A549 treated with DMSO at 1 μM for 4 hours (cell line): Measurements from ENCODE around the gene NDUFS2. TPM values are rescaled to one million over a fixed set of nuclear protein-coding genes. Genes with fewer than 3 reads are reported as not detected.

Experiments used
- total RNA-seq: library from RNA; stranded (reverse); fragments of 200-300 nt; extraction: Qiagen RNA extraction; gene quantifications from 5 replicates; pipeline ENCODE4 v1.2.3, GENCODE V29; 2022; ENCODE audit warnings: low read depth

NDUFS2 gene
- total RNA-seq: 76.9 to 109 TPM (median 79.7 TPM) in 5 replicates

DNA sequence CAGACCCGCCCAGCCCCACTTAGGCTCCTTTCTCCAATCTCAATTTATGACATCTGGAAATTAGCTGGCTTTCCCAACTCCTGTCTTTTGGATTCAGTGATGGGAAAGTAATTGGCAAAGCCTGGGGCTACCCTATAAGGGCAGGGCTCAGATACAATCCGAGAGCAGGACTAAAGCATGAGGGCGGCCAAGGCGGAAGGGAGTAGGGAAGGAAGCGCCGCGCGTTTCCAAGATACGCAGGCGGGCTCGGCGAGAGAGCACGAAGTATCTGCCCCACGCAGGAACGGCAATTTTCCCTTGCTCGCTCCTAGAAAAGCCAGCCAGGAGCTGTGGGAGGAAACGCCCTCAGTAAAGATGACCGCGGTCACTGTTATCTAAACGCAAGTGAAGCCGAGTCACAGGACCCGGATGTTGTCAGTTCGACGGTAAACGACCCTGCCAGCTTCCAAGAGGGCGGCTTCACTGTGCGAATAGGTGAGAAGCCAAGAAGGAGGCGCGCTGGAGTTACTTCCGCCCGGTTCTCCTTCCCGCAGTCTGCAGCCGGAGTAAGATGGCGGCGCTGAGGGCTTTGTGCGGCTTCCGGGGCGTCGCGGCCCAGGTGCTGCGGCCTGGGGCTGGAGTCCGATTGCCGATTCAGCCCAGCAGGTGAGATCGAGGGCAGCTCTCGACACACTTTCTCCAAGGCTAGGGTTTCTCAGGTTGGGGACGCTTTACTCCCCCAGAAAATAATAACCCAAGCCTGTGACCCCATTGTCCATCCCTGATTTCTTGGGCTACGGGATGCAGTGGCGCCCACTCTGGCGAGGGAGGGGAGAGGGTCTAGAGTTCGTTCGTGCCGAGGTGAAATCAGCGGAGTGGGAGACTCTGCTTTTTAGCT, at the start of gene NDUFS2:
Gene NDUFS2 (plus strand): TSS at position 532 of the 877 bp plus-strand sequence. CDS start 19 bp downstream, at position 551.

DNA sequence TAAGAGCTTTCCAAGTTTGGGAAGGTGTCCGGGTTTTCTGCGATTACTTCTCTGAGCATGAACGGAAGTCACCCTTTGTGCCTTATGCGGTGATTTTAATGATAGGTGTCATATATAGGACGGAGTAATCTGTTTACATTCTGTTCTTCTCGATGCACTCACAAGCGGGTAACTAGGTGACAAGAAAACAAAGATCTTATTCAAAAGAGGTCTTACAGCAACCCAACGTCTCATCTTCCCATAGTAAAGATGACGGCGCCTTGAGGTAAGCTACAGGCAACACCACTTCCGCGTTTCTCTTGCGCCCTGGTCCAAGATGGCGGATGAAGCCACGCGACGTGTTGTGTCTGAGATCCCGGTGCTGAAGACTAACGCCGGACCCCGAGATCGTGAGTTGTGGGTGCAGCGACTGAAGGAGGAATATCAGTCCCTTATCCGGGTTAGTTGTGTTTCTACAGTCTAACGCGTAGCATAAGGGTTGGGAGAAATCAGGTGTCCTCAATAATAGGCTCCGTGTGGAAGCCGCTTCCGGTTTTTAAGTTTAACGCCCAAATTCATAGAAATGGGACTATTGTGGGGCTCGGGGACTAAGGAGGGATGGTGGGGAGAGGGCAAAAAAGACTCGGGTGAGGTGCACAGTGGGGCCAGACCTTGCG, 48.4 kb upstream of the NDUFS2 start, which contains the start of gene UFC1:
Gene UFC1 (plus strand): TSS at position 297 of the 656 bp plus-strand sequence. CDS start 20 bp downstream, at position 317.

DNA sequence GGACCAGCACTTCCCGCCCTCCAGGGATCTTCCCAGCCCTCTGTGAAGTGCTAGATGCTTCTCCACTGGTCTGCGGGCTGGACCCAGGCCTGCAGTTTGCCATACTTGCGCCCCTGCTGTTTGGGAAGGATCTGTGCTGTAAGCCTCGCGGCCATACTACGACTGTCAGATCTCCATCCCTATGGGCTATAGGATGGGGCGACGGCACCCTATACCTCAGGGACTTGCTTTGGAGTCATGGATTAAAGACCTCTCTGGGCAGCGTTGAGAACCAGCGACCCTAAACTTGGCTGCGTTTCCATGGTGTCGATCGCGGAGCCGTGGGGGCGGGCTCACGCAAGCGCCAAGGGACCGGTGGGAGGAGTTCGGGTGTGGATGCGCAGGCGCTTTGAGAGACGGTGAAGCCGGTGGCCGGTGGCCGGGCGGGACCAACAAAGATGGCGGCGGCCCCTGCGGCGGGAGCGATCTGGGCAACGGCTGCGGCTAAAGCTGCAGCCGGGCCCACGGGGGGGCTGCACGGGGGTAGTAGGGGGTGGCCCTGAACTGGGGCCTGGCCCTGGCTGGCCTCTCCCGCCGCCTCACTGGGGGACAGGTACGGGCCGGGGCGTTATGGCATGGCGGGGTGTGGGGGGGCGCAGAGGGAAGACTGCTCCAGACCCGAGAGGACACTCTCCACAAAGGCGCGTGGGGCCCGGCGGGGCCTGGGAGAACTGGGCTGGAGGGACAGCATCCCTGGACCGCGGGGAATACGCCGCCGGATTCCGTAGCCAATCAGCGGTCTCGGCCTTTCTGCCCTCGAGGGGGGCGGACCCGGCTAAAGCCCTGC, 42.9 kb upstream of the NDUFS2 start, which contains the start of gene USP21:
Gene USP21 (plus strand): TSS at position 414 of the 826 bp plus-strand sequence. CDS start 1,141 bp downstream, outside the sequence.

DNA sequence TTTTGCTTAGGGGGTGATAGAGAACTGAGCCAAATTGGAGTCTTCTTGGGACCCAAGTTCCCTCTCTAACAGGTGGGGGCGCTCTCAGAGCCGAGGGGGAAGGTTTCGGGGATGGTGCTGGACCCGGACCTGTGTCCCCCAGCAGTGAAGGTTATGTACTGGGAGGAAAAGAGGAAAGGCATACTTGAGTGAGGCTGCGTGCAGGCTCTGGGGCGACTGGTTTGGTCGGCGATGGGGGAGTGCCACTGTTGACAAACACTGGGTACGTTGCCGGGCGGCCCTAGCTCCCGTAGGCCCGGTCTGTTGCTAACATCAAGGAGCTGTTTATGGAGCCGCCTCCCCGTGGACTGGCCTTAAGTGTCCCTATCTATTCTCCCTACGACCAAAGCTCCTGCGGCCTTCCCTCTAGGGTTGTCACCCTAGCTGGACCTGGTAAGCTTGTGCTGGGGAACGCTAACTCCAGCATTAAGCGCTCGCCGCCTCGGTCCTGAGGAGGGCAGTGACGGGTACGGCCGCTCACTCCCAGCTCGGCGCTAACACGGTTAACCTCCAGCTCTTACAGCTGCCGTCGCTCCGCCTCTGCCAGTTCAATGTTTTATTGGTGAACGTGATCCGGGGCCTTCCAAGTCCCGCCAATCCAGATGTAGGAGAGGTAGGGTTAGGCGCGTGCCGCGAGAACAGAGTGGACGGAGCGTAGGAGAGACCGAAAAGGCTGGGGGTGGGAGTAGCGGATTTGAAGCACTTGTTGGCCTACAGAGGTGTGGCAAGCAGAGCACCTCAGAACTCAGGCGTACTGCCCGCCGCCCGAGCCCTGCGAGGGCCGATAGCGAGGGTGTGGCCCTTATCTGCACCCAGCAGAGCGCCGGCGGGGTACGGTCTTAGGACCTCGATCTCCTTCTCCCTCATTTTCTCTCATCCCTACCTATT, 36.2 kb upstream of the NDUFS2 start, which contains the start of gene PPOX:
Gene PPOX (plus strand): TSS at position 685 of the 927 bp plus-strand sequence. CDS start 422 bp downstream, outside the sequence.

DNA sequence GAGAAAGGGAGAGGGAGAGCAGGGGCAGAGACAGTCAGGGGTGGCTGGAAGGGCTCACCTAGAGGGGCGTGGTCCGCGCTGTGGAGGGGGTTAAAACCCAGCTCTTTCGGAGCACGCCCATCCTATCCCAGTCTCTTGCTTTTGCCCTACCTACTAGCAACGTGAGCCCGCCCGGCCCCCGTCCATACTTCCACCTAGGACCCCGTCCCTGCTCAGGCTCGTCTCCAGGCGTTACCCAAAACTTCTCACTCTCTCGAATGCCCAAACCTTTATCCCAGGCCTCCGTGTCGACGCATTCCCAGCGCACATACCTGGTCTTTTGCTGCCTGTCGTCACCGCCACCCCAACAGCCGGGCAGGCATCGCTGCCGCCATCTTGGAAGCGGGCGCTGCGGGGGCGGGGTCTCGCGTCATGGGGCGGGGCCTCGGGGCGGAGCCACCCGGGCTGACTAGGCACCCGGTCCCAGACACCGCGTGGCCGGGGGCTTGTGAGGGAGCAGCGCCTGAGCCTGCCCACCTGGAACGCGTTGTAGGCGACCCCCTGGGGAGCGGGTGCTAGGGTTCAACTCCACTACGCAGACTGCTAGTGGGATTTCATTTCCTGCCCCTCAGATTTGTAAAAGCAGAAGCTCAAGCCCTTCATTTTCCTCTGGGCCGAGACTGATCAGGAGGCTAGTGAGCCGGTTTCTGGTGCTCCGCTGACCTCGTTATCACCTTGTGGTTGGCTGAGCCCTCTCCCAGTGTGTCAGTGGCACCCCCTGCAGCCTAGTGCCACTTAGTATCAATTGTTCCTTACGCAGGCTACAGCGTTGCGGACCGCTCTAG, 24.8 kb upstream of the NDUFS2 start, which contains the start of gene B4GALT3:
Gene B4GALT3 (minus strand): TSS at position 396 of the 824 bp plus-strand sequence. CDS start 1,447 bp downstream, outside the sequence.

DNA sequence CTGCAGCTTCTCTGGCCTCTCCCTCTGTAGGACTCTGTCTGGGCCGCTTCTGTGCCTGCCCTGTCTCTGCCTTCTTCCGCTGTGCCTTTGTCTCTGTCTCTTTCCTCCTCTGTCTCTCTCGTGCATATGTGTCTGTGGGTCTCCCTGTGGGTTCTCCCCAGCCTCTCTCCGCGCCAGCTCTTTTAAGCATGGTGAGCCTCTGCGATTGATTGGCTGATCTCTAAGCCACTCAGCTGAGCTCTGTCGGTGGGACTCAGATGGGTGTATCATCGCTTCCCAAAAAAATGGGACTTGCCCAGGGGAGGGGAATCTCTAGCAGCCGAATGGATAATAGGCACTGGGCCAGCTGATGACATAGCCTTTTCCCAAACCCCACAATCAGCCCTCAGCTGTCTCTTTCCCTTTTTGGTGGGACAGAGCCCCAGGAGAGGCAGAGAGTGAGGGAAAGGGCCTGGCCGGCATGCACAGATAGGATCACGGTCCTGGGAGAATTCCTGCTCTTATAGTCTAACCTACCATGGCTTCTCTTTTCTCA, 3.2 kb upstream of the NDUFS2 start, which contains the start of gene ADAMTS4:
Gene ADAMTS4 (minus strand): TSS at position 158 of the 535 bp plus-strand sequence. CDS start 427 bp downstream, outside the sequence.

DNA sequence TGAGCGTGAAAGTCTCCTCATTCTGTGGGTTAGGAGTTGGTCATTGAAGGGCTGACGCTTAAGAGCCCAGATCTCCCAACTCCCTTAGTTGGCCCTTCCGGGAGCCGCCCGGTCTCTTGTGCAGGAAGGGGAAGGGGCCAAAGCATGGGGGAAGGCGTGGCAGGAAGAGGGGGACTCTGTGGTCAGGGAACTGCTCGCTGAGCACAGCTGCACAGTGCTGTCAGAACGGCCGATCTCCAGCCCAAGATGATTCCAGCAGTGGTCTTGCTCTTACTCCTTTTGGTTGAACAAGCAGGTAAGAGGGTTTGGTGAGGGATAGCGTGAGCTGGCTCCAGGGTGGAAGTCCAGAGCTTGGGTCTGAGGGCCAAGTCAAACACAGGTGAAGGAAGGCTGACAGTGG, 12.9 kb downstream of the NDUFS2 start, which contains the start of gene FCER1G:
Gene FCER1G (plus strand): TSS at position 220 of the 400 bp plus-strand sequence. CDS start 27 bp downstream, at position 247.

DNA sequence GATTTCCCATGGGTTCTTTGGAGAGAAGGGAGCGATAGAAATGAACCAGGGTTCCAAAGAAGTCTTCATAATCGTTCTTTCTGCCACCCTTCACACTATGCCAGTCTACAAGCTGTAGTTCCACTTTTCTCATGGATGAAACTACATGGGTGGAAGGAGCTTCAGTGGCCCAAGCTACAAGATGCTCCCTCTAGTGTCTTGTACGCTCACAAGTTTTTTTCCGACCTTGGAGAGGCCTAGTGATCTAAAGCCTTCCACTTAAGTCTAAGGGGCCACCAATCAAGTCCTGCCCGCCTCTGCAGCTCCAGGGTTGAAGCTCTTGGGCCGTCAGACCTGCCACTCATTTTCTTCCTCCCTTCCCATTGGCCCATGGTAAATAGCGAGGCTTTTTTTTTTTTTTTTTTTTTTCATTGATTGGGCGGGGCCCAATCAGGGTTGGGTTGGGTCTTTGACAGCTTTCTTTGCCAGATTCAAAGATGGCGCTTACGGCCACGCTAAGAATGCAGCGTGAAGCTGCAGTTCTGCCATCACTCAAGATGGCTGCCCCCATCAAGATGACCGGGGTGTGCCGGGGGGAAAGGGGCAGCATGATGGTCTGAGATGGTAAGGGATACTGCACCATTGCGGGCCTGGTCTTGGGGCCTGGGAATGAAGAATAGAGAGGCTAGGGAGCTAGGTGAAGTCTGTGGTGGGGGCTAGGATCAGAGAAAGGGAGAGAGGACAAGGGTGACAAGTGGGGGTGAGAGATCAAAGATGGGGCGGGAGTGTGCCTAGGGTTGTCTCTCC, 23.6 kb downstream of the NDUFS2 start, which contains the start of gene TOMM40L:
Gene TOMM40L (plus strand): TSS at position 527 of the 786 bp plus-strand sequence. CDS start 430 bp downstream, outside the sequence.

DNA sequence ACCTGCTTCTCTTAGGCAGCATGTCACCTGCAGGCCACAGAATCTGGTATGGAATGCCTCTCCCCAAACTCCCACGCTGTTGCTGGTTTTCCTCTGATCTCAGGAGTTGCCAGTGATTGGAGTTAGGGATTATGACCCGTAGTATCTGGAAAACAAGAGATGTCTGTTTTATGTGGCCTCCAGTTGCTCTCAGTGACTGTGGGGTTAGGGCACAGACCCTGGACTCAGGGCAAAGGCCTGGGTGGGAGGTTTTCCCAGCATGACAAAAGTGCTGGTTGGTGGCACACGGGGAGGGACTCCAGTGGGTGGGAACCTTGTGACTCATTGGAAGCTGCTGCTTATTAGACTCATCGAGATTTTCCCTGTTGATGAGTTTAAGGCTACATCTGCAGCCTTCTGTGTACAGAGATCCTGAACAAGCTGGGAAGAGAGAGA, 35.9 kb downstream of the NDUFS2 start, which contains the start of gene NR1I3:
Gene NR1I3 (minus strand): TSS at position 165 of the 435 bp plus-strand sequence. CDS start 1,638 bp downstream, outside the sequence.

DNA sequence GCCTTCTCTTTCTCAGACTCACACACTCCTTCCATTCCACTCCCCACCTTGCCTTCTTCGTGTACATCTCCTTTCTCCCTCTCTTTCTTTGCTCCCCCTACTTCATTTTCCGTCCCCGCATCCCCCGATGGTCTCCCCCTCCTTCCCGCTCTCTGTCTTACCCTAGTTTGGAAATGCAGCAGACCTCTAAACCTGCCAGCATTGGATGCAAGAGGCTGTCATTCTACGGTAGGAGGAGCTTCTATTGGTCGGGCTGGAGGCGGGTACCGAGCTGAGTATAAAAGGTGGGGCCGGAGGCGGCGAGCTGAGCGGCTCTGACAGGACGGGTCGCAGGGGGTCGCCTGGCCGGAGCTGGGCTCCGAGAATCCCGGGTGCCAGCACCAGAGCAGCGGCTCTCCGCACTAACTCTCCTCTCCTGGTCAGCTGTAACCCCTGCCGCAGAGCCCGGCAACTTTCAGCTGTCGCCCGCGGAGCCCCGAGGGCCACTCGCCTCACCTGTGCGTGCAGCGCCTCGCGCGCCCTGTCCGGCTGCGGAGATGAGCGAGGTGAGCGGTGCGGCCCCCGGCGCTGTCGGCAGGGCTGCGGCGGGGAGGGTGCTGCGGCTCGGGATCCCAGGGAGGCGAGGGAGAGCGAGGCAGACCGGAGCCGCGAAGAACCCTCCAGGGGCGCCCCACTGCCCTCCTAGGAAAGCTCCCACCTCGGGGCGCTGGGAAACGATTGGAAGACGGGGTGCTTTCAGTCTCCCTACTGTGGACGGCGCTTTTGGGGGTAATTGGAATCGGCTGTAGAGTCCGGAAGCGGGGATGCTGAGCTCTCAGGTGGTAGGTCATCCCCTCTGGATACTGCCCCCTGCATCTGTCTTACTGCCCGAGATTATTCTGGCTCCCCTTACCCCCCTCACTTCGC, 56.5 kb downstream of the NDUFS2 start, which contains the start of gene PCP4L1:
Gene PCP4L1 (plus strand): TSS at position 307 of the 906 bp plus-strand sequence. CDS start 230 bp downstream, at position 537.

Other genes starting within 250 kb of the NDUFS2 start
- gene ITLN2, start 247.6 kb upstream of the NDUFS2 start, total RNA-seq: 0.14 to 0.30 TPM (median 0.14 TPM) in 3 of 5 replicates, not detected in the others
- 45.4 to 56.7 TPM (median 50.6 TPM) in 5 replicates for gene F11R, start 181.2 kb upstream of the NDUFS2 start, total RNA-seq
- 0.21 to 0.46 TPM (median 0.24 TPM) in 3 of 5 replicates, not detected in the others for gene TSTD1, start 163.4 kb upstream of the NDUFS2 start, total RNA-seq
- gene USF1, start 156.4 kb upstream of the NDUFS2 start, total RNA-seq: 48.5 to 57.3 TPM (median 53.1 TPM) in 5 replicates
- 0.06 to 0.13 TPM (median 0.10 TPM) in 5 replicates for gene ARHGAP30, start 132.5 kb upstream of the NDUFS2 start, total RNA-seq
- 1.3 to 1.9 TPM (median 1.7 TPM) in 5 replicates for gene NECTIN4, start 112.8 kb upstream of the NDUFS2 start, total RNA-seq
- 1.6 to 1.7 TPM (median 1.7 TPM) in 5 replicates for gene KLHDC9, start 104.0 kb upstream of the NDUFS2 start, total RNA-seq
- gene PFDN2, start 84.3 kb upstream of the NDUFS2 start, total RNA-seq: 113 to 124 TPM (median 120 TPM) in 5 replicates
- 26.6 to 33.0 TPM (median 31.3 TPM) in 5 replicates for gene NIT1, start 84.3 kb upstream of the NDUFS2 start, total RNA-seq
- 25.0 to 32.8 TPM (median 29.9 TPM) in 5 replicates for gene DEDD, start 69.7 kb upstream of the NDUFS2 start, total RNA-seq
- gene UFC1, start 48.4 kb upstream of the NDUFS2 start, total RNA-seq: 87.3 to 130 TPM (median 91.1 TPM) in 5 replicates
- 15.4 to 27.5 TPM (median 23.2 TPM) in 5 replicates for gene USP21, start 42.9 kb upstream of the NDUFS2 start, total RNA-seq
- 11.6 to 17.2 TPM (median 15.2 TPM) in 5 replicates for gene PPOX, start 35.9 kb upstream of the NDUFS2 start, total RNA-seq
- 26.9 to 33.2 TPM (median 29.5 TPM) in 5 replicates for gene B4GALT3, start 24.9 kb upstream of the NDUFS2 start, total RNA-seq
- gene ADAMTS4, start 3.3 kb upstream of the NDUFS2 start, total RNA-seq: not detected in 5 replicates
- 0.33 TPM in 1 of 5 replicates, not detected in the others for gene FCER1G, start 12.9 kb downstream of the NDUFS2 start, total RNA-seq
- not detected in 5 replicates for gene APOA2, start 21.3 kb downstream of the NDUFS2 start, total RNA-seq
- gene TOMM40L, start 23.7 kb downstream of the NDUFS2 start, total RNA-seq: 10.1 to 11.5 TPM (median 11.0 TPM) in 5 replicates
- 0.21 TPM in 1 of 5 replicates, not detected in the others for gene NR1I3, start 35.8 kb downstream of the NDUFS2 start, total RNA-seq
- 0.06 to 0.10 TPM (median 0.08 TPM) in 3 of 5 replicates, not detected in the others for gene PCP4L1, start 56.4 kb downstream of the NDUFS2 start, total RNA-seq
- gene MPZ, start 107.6 kb downstream of the NDUFS2 start, total RNA-seq: 0.20 to 0.36 TPM (median 0.26 TPM) in 4 of 5 replicates, not detected in the other
- 238 to 268 TPM (median 252 TPM) in 5 replicates for gene SDHC, start 112.0 kb downstream of the NDUFS2 start, total RNA-seq
- gene CFAP126, start 165.5 kb downstream of the NDUFS2 start, total RNA-seq: 0.17 TPM in 1 of 5 replicates, not detected in the others